NT2/D1 (cell line): ENCODE data around the gene ANKS4B.
"Not testable (repeated sequence)": the region's sequence is repeated elsewhere in the genome, so short reads cannot be mapped to it uniquely, and the experiment has no call there.

Experiments
- DNase-seq: peaks from one replicate; pipeline ENCODE4 v3.0.0-alpha.2; 2011; ENCODE audit warnings: low read depth, low spot score
- H3K27me3 ChIP-seq: 2 replicates; pipeline ENCODE4 v1.6.0; 2011; ENCODE audit warnings: mild to moderate bottlenecking; ENCODE audit not compliant: insufficient read length, insufficient read depth
- H3K36me3 ChIP-seq: 2 replicates; pipeline ENCODE4 v1.6.1; 2011; ENCODE audit warnings: mild to moderate bottlenecking, low read length, mixed read lengths; ENCODE audit not compliant: insufficient read depth, insufficient read length
- H3K4me1 ChIP-seq: 2 replicates; pipeline ENCODE4 v1.5.1; 2011; ENCODE audit not compliant: insufficient read depth, insufficient read length
- H3K4me3 ChIP-seq: 2 replicates; pipeline ENCODE4 v1.5.1; 2011; ENCODE audit warnings: low read depth; ENCODE audit not compliant: insufficient read length
- H3K9ac ChIP-seq: 2 replicates; pipeline ENCODE4 v1.6.0; 2011; ENCODE audit warnings: low read depth; ENCODE audit not compliant: insufficient read length
- H3K9me3 ChIP-seq: 2 replicates; pipeline ENCODE4 v1.5.1; 2011; ENCODE audit warnings: mild to moderate bottlenecking, low read length; ENCODE audit not compliant: insufficient read depth
- SUZ12 ChIP-seq: IDR thresholded peaks from 2 replicates; pipeline ENCODE4 v1.6.1; 2011; ENCODE audit not compliant: insufficient read length, insufficient read depth; ENCODE audit errors: extremely low read depth
- YY1 ChIP-seq: IDR thresholded peaks from 2 replicates; pipeline ENCODE4 v1.6.1; 2011; ENCODE audit not compliant: insufficient read length, insufficient read depth
- ZNF274 ChIP-seq: IDR thresholded peaks from 2 replicates; pipeline ENCODE4 v1.6.1; 2011; ENCODE audit warnings: mild to moderate bottlenecking, low read depth, low read length

The ANKS4B gene

GRCh38 chr16:21263640-21264570 lies 30.4 kb downstream of the ANKS4B start:
- H3K9me3 ChIP-seq, result no peaks in the 10 kb centered on the region
- H3K9ac ChIP-seq, result no peak overlapping the region
- H3K36me3 ChIP-seq, result no peaks in the 10 kb centered on the region
- H3K27me3 ChIP-seq, result no peaks in the 10 kb centered on the region
- no peaks in the 10 kb centered on the region for H3K4me1 ChIP-seq
- TF ChIP-seq YY1, result no peak
- TF ChIP-seq SUZ12, result no peak
- TF ChIP-seq ZNF274, result no peak
- no peak for DNase-seq
- no peak overlapping the region for H3K4me3 ChIP-seq

- Histone ChIP-seq H3K36me3 (no peaks in the 10 kb centered on the region), H3K4me3 (no peak overlapping the region), H3K27me3 (no peaks in the 10 kb centered on the region), H3K9ac (no peak overlapping the region), H3K9me3 (no peaks in the 10 kb centered on the region), H3K4me1 (no peaks in the 10 kb centered on the region)
- no peak for DNase-seq
- no peak for TF ChIP-seq YY1
- no peak for TF ChIP-seq SUZ12
- no peak for TF ChIP-seq ZNF274
Observed at GRCh38 chr16:21264571-21265036, 31.1 kb downstream of the ANKS4B start.

- H3K27me3 ChIP-seq, result no peaks in the 10 kb centered on the region
Observed at GRCh38 chr16:21265104-21265837, 31.8 kb downstream of the ANKS4B start.

GRCh38 chr16:21267298-21267697 lies 33.8 kb downstream of the ANKS4B start:
- no peak overlapping the region for H3K9ac ChIP-seq
- no peak overlapping the region for H3K4me3 ChIP-seq
- TF ChIP-seq ZNF274, result no peak
- TF ChIP-seq YY1, result no peak
- TF ChIP-seq SUZ12, result no peak
- H3K9me3 ChIP-seq, result no peaks in the 10 kb centered on the region
- no peaks in the 10 kb centered on the region for H3K27me3 ChIP-seq
- no peaks in the 10 kb centered on the region for H3K4me1 ChIP-seq
- no peaks in the 10 kb centered on the region for H3K36me3 ChIP-seq
- no peak for DNase-seq

More at GRCh38 chr16:21265104-21265837, 31.8 kb downstream of the ANKS4B start:
- Histone ChIP-seq H3K4me1 (no peaks in the 10 kb centered on the region), H3K4me3 (no peak overlapping the region), H3K36me3 (no peaks in the 10 kb centered on the region), H3K9ac (no peak overlapping the region), H3K9me3 (no peaks in the 10 kb centered on the region)
- TF ChIP-seq SUZ12 (no peak), YY1 (no peak), ZNF274 (no peak)
- DNase-seq, result no peak

GRCh38 chr16:21268236-21268635 lies 34.7 kb downstream of the ANKS4B start:
- no peaks in the 10 kb centered on the region for H3K36me3 ChIP-seq
- no peaks in the 10 kb centered on the region for H3K27me3 ChIP-seq
- TF ChIP-seq YY1 (no peak), SUZ12 (no peak), ZNF274 (no peak)
- no peak overlapping the region for H3K4me3 ChIP-seq
- no peak overlapping the region for H3K9ac ChIP-seq
- H3K9me3 ChIP-seq, result no peaks in the 10 kb centered on the region
- no peak for DNase-seq
- H3K4me1 ChIP-seq, result no peaks in the 10 kb centered on the region

- no peak overlapping the region for H3K4me3 ChIP-seq
- no peak overlapping the region for H3K9ac ChIP-seq
- TF ChIP-seq YY1 (no peak), SUZ12 (no peak), ZNF274 (no peak)
- DNase-seq, result no peak
- no peaks in the 10 kb centered on the region for H3K9me3 ChIP-seq
- H3K4me1 ChIP-seq, result peaks cover 2% of the 10 kb centered on the region
- peaks cover 8% of the 10 kb centered on the region for H3K27me3 ChIP-seq
- no peaks in the 10 kb centered on the region for H3K36me3 ChIP-seq
Observed at GRCh38 chr16:21272253-21272652, 38.8 kb downstream of the ANKS4B start.

GRCh38 chr16:21272763-21273162 lies 39.3 kb downstream of the ANKS4B start:
- H3K4me1 ChIP-seq, H3K36me3 ChIP-seq, H3K4me3 ChIP-seq, H3K9ac ChIP-seq, H3K9me3 ChIP-seq, DNase-seq: not testable (repeated sequence)
- peaks cover 13% of the 10 kb centered on the region for H3K27me3 ChIP-seq
